Neural progenitor cell (in vitro differentiated cells): ENCODE measurements around the gene LYPD6B. TPM values are rescaled to one million over a fixed set of nuclear protein-coding genes. Genes with fewer than 3 reads are reported as not detected.

Experiments used
- DNase-seq: peaks from one replicate; pipeline ENCODE4 v3.0.0-alpha.2; 2016; ENCODE audit warnings: low spot score
- H2AFZ ChIP-seq: fragments of 200-600 bp; sonication (generic); replicated peaks from 2 replicates; pipeline ENCODE4 v1.6.1; 2016; ENCODE audit warnings: antibody characterized with exemption
- H3F3A ChIP-seq: fragments of 200-600 bp; sonication (generic); 2 replicates; pipeline ENCODE4 v1.6.1; 2016; ENCODE audit warnings: antibody characterized with exemption, low read depth
- H3K27ac ChIP-seq: fragments of 200-600 bp; sonication (generic); 2 replicates; pipeline ENCODE4 v1.5.1; 2016; ENCODE audit warnings: mild to moderate bottlenecking
- H3K27me3 ChIP-seq: fragments of 200-600 bp; sonication (generic); 2 replicates; pipeline ENCODE4 v1.6.1; 2016; ENCODE audit warnings: mild to moderate bottlenecking, moderate library complexity
- H3K36me3 ChIP-seq: fragments of 200-600 bp; sonication (generic); 2 replicates; pipeline ENCODE4 v1.5.1; 2016
- H3K4me1 ChIP-seq: fragments of 200-600 bp; sonication (generic); 2 replicates; pipeline ENCODE4 v1.6.1; 2016; ENCODE audit warnings: mixed run types
- H3K4me2 ChIP-seq: fragments of 200-600 bp; sonication (generic); 2 replicates; pipeline ENCODE4 v1.6.1; 2016
- H3K4me3 ChIP-seq: fragments of 200-600 bp; sonication (generic); 2 replicates; pipeline ENCODE4 v1.5.1; 2016
- H3K79me2 ChIP-seq: fragments of 200-600 bp; sonication (generic); 2 replicates; pipeline ENCODE4 v1.6.1; 2016; ENCODE audit warnings: low read depth
- H3K9ac ChIP-seq: fragments of 200-600 bp; sonication (generic); 2 replicates; pipeline ENCODE4 v1.6.1; 2016
- H3K9me3 ChIP-seq: fragments of 200-600 bp; sonication (generic); 2 replicates; pipeline ENCODE4 v1.5.1; 2016; ENCODE audit warnings: low read depth
- H4K20me1 ChIP-seq: fragments of 200-600 bp; sonication (generic); 2 replicates; pipeline ENCODE4 v1.6.1; 2016; ENCODE audit warnings: low read depth
- H3K27ac Mint-ChIP-seq: 3 replicates; pipeline ENCODE4 v1.8.0; 2021; ENCODE audit warnings: mixed read lengths
- H3K27me3 Mint-ChIP-seq: 2 replicates; pipeline ENCODE4 v1.8.0; 2022; ENCODE audit warnings: low read depth, mild to moderate bottlenecking, inconsistent platforms, moderate library complexity, mixed read lengths; ENCODE audit not compliant: insufficient read depth
- H3K36me3 Mint-ChIP-seq: 3 replicates; pipeline ENCODE4 v1.8.0; 2021; ENCODE audit warnings: mixed read lengths
- H3K4me1 Mint-ChIP-seq: 3 replicates; pipeline ENCODE4 v1.8.0; 2021; ENCODE audit warnings: mixed read lengths
- H3K4me3 Mint-ChIP-seq: 3 replicates; pipeline ENCODE4 v1.8.0; 2021; ENCODE audit warnings: mild to moderate bottlenecking, moderate library complexity, mixed read lengths
- H3K9me3 Mint-ChIP-seq: 3 replicates; pipeline ENCODE4 v1.8.0; 2020; ENCODE audit warnings: mixed read lengths
- EZH2 ChIP-seq: fragments of 200-600 bp; sonication (generic); IDR thresholded peaks from 2 replicates; pipeline ENCODE4 v1.6.1; 2017; ENCODE audit warnings: antibody characterized with exemption, mild to moderate bottlenecking, moderate library complexity
- EZH2phosphoT487 ChIP-seq: fragments of 200-600 bp; sonication (generic); IDR thresholded peaks from 2 replicates; pipeline ENCODE4 v1.6.1; 2017; ENCODE audit warnings: antibody characterized with exemption
- total RNA-seq: library from RNA; depleted of rRNA; stranded (reverse); fragments of >200 nt; gene quantifications from 2 replicates; pipeline ENCODE4 v1.2.3, GENCODE V29; 2015; ENCODE audit warnings: low replicate concordance
- TF ChIP-seq, protein P1 (sequence below): fragments of 200-600 bp; sonication (generic); IDR thresholded peaks from 2 replicates; pipeline ENCODE4 v1.5.1; 2017; ENCODE audit warnings: antibody characterized with exemption, mild to moderate bottlenecking

The LYPD6B gene
- total RNA-seq, 1 donor from 2014 or later, result not detected

DNA sequence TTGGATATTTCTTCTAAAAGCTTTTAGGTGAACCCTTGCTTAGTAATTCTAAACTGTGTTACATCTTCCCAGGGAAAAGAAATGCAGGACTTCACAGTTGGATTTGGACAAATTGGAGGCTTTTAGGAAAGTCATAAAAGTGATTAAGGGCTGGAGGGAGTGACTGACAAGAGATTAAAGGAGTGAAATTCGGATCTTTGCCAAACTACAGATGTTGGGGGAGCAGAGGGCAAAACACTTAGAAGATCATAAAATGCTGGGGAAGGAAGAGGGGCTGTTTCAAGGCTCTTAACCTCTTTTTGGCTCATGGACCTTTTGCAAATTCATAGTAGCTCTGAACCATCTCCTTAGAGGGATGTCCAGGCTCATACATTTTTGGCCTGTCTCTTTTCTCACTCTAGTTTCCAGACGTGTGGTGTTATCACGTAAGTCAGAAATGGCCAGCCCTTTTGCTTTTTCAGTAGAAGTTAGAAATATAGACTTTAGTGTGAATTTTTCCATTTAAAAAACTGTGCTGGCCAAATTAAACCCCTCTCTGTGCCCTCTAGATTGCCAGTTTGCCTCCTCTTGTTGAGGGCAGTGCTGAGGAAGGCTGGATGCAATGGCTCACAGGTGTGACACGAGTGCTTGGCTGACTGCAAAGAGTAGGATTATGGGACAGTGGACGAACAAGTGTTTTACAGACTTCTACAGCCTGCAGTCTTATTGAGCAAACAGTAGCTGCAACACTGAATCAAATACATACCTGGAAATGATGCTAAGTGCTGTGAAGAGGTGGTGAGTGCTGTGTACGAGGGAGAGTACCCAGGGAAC is 109.9 kb downstream of the LYPD6B start:
- Histone ChIP-seq H2AFZ (no peak overlapping the region), H3K9ac (no peak overlapping the region), H3K79me2 (no peaks in the 10 kb centered on the region), H3K4me1 (no peaks in the 10 kb centered on the region), H3K9me3 (no peaks in the 10 kb centered on the region), H3F3A (no peaks in the 10 kb centered on the region), H3K36me3 (no peaks in the 10 kb centered on the region), H3K27me3 (no peaks in the 10 kb centered on the region), H3K4me2 (no peak overlapping the region), H3K4me3 (no peak overlapping the region), H4K20me1 (no peaks in the 10 kb centered on the region), H3K27ac (no peak overlapping the region)
- H3K4me1 Mint-ChIP-seq, result peaks cover 2% of the 10 kb centered on the region
- TF ChIP-seq EZH2phosphoT487 (no peak), EZH2 (no peak)
- TF ChIP-seq, protein P1, sequence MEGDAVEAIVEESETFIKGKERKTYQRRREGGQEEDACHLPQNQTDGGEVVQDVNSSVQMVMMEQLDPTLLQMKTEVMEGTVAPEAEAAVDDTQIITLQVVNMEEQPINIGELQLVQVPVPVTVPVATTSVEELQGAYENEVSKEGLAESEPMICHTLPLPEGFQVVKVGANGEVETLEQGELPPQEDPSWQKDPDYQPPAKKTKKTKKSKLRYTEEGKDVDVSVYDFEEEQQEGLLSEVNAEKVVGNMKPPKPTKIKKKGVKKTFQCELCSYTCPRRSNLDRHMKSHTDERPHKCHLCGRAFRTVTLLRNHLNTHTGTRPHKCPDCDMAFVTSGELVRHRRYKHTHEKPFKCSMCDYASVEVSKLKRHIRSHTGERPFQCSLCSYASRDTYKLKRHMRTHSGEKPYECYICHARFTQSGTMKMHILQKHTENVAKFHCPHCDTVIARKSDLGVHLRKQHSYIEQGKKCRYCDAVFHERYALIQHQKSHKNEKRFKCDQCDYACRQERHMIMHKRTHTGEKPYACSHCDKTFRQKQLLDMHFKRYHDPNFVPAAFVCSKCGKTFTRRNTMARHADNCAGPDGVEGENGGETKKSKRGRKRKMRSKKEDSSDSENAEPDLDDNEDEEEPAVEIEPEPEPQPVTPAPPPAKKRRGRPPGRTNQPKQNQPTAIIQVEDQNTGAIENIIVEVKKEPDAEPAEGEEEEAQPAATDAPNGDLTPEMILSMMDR, result no peak
- H3K27me3 Mint-ChIP-seq, result peaks cover 10% of the 10 kb centered on the region
- DNase-seq, result no peak
- H3K27ac Mint-ChIP-seq, result no peak overlapping the region
- no peaks in the 10 kb centered on the region for H3K9me3 Mint-ChIP-seq
- H3K4me3 Mint-ChIP-seq, result no peak overlapping the region
- no peaks in the 10 kb centered on the region for H3K36me3 Mint-ChIP-seq

DNA sequence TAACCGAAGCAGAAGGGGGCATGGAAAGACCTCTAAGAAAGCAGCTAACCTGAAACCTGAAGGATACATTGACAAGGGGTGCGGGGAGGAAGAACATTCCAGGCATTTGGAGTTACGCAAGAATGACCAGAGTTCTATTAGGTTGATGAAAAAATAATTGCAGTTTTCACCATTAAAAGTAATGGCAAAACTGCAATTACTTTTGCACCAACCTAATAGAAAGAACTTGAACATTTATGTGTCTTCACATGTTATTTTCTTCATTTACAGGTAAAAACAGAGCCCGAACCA is 110.5 kb downstream of the LYPD6B start:
- Mint-ChIP-seq H3K4me3 (no peak overlapping the region), H3K27ac (no peak overlapping the region), H3K4me1 (peaks cover 2% of the 10 kb centered on the region), H3K27me3 (peaks cover 10% of the 10 kb centered on the region), H3K36me3 (no peaks in the 10 kb centered on the region), H3K9me3 (no peaks in the 10 kb centered on the region)
- H3K4me1 ChIP-seq, result no peaks in the 10 kb centered on the region
- no peak overlapping the region for H3K4me3 ChIP-seq
- no peaks in the 10 kb centered on the region for H3K9me3 ChIP-seq
- H3K27ac ChIP-seq, result no peak overlapping the region
- H3F3A ChIP-seq, result no peaks in the 10 kb centered on the region
- H4K20me1 ChIP-seq, result no peaks in the 10 kb centered on the region
- H2AFZ ChIP-seq, result no peak overlapping the region
- H3K79me2 ChIP-seq, result no peaks in the 10 kb centered on the region
- DNase-seq, result no peak
- H3K36me3 ChIP-seq, result no peaks in the 10 kb centered on the region
- TF ChIP-seq, protein P1, result no peak
- TF ChIP-seq EZH2 (no peak), EZH2phosphoT487 (no peak)
- no peak overlapping the region for H3K4me2 ChIP-seq
- H3K9ac ChIP-seq, result no peak overlapping the region
- no peaks in the 10 kb centered on the region for H3K27me3 ChIP-seq

DNA sequence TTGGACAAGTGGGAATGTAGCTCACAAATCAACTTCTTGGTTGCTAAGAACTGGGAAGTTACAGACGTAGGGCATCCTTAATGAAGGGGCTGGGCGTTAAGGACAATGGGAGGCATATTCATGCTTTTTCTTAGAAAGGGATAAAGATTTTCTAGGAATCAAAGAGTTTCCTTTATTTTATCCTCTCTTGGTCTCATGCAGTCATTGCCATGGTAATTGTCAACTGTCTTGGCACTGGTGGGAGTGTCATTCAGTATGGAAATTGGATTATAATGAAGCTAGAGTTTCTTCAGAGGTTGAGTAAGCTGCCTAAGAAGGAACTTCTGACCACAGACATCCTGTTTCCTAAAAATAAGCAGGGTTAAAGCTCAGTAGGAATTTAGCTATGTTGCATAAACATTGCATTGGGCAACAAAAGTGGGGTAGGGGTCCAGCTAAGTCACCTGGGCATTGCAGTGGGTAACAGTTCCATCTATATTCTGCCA is 114.0 kb downstream of the LYPD6B start:
- no peak overlapping the region for H3K9ac ChIP-seq
- H3K9me3 ChIP-seq, result no peaks in the 10 kb centered on the region
- H3K27ac ChIP-seq, result no peak overlapping the region
- H3K4me3 ChIP-seq, result no peak overlapping the region
- DNase-seq, result no peak
- H3K79me2 ChIP-seq, result no peaks in the 10 kb centered on the region
- H2AFZ ChIP-seq, result no peak overlapping the region
- Mint-ChIP-seq H3K27ac (no peak overlapping the region), H3K4me1 (peaks cover 18% of the 10 kb centered on the region), H3K36me3 (no peaks in the 10 kb centered on the region), H3K9me3 (no peaks in the 10 kb centered on the region), H3K4me3 (no peak overlapping the region), H3K27me3 (peaks cover 2% of the 10 kb centered on the region)
- TF ChIP-seq EZH2phosphoT487 (no peak), EZH2 (no peak)
- TF ChIP-seq, protein P1, result no peak
- H3K27me3 ChIP-seq, result no peaks in the 10 kb centered on the region
- H3K4me2 ChIP-seq, result no peak overlapping the region
- peaks cover 3% of the 10 kb centered on the region for H3K4me1 ChIP-seq
- H3F3A ChIP-seq, result no peaks in the 10 kb centered on the region
- no peaks in the 10 kb centered on the region for H4K20me1 ChIP-seq
- H3K36me3 ChIP-seq, result no peaks in the 10 kb centered on the region
